ENCODE measurements around the gene SRPK2. TPM values are rescaled to one million over a fixed set of nuclear protein-coding genes. Genes with fewer than 3 reads are reported as not detected.

The SRPK2 gene
- total RNA-seq, 2 donors from 2014 or later, result 60.3 to 76.2 TPM

- peaks cover 42% of the 10 kb centered on the region for H3K36me3 Mint-ChIP-seq (ENCODE audit: low read depth)
- Histone ChIP-seq H3K27ac (ENCODE audit: low read depth, low read length) (no peak overlapping the region), H3K9ac (ENCODE audit: extremely low read depth, low read length, poor library complexity, severe bottlenecking) (no peak overlapping the region), H3K36me3 (ENCODE audit: control insufficient read depth, insufficient read depth, low read length) (peaks cover 55% of the 10 kb centered on the region), H3K27me3 (ENCODE audit: control insufficient read depth, insufficient read depth, low read length, poor library complexity, severe bottlenecking) (no peaks in the 10 kb centered on the region), H3K4me1 (ENCODE audit: control insufficient read depth, insufficient read depth, low read length) (no peaks in the 10 kb centered on the region), H3K9me3 (ENCODE audit: control insufficient read depth, low read length) (no peaks in the 10 kb centered on the region), H3K4me3 (ENCODE audit: low read length) (no peak overlapping the region)
- H3K4me1 Mint-ChIP-seq, result peaks cover 6% of the 10 kb centered on the region
- 78 to 83% methylated on average over 2 to 6 of the region's 6 CpGs for WGBS, 2 experiments (ENCODE audit: insufficient coverage in 1 of 2, insufficient read length in 1 of 2)
- H3K27me3 Mint-ChIP-seq (ENCODE audit: insufficient read depth), result no peaks in the 10 kb centered on the region
- H3K27ac Mint-ChIP-seq, result no peak overlapping the region
- H3K4me3 Mint-ChIP-seq, result no peak overlapping the region
- DNase-seq, result peak; percentile 76
- TF ChIP-seq CTCF (conservative IDR thresholded peaks at IDR 0.05), result peak; percentile 75
- no peaks in the 10 kb centered on the region for H3K9me3 Mint-ChIP-seq
Measured at GRCh38 chr7:105141068-105141467, 247.7 kb downstream of the SRPK2 start.

- peaks cover 6% of the 10 kb centered on the region for H3K4me1 Mint-ChIP-seq
Measured at GRCh38 chr7:105139381-105139780, 249.3 kb downstream of the SRPK2 start.

GRCh38 chr7:105137898-105138297 is 250.8 kb downstream of the SRPK2 start:
- no peak overlapping the region for H3K27ac Mint-ChIP-seq
- no peak for DNase-seq
- H3K36me3 Mint-ChIP-seq (ENCODE audit: low read depth), result peaks cover 34% of the 10 kb centered on the region
- peaks cover 3% of the 10 kb centered on the region for H3K4me1 Mint-ChIP-seq
- Histone ChIP-seq H3K4me3 (ENCODE audit: low read length) (no peak overlapping the region), H3K27me3 (ENCODE audit: control insufficient read depth, insufficient read depth, low read length, poor library complexity, severe bottlenecking) (no peaks in the 10 kb centered on the region), H3K4me1 (ENCODE audit: control insufficient read depth, insufficient read depth, low read length) (no peaks in the 10 kb centered on the region), H3K9ac (ENCODE audit: extremely low read depth, low read length, poor library complexity, severe bottlenecking) (no peak overlapping the region), H3K9me3 (ENCODE audit: control insufficient read depth, low read length) (no peaks in the 10 kb centered on the region), H3K36me3 (ENCODE audit: control insufficient read depth, insufficient read depth, low read length) (peaks cover 42% of the 10 kb centered on the region), H3K27ac (ENCODE audit: low read depth, low read length) (no peak overlapping the region)
- H3K4me3 Mint-ChIP-seq, result no peak overlapping the region
- H3K9me3 Mint-ChIP-seq, result no peaks in the 10 kb centered on the region
- H3K27me3 Mint-ChIP-seq (ENCODE audit: insufficient read depth), result no peaks in the 10 kb centered on the region
- WGBS, 2 experiments (ENCODE audit: insufficient coverage in 1 of 2, insufficient read length in 1 of 2), result 96 to 100% methylated on average over 1 to 4 of the region's 4 CpGs
- TF ChIP-seq CTCF (conservative IDR thresholded peaks at IDR 0.05), result no peak

More at GRCh38 chr7:105139381-105139780, 249.3 kb downstream of the SRPK2 start:
- H3K36me3 ChIP-seq (ENCODE audit: control insufficient read depth, insufficient read depth, low read length), result peaks cover 47% of the 10 kb centered on the region
- Mint-ChIP-seq H3K27ac (no peak overlapping the region), H3K4me3 (no peak overlapping the region), H3K9me3 (no peaks in the 10 kb centered on the region), H3K36me3 (ENCODE audit: low read depth) (peaks cover 37% of the 10 kb centered on the region), H3K27me3 (ENCODE audit: insufficient read depth) (no peaks in the 10 kb centered on the region)
- no peak overlapping the region for H3K4me3 ChIP-seq (ENCODE audit: low read length)
- no peaks in the 10 kb centered on the region for H3K4me1 ChIP-seq (ENCODE audit: control insufficient read depth, insufficient read depth, low read length)
- no peak overlapping the region for H3K9ac ChIP-seq (ENCODE audit: extremely low read depth, low read length, poor library complexity, severe bottlenecking)
- H3K27ac ChIP-seq (ENCODE audit: low read depth, low read length), result no peak overlapping the region
- DNase-seq, result no peak
- TF ChIP-seq CTCF (conservative IDR thresholded peaks at IDR 0.05), result no peak
- H3K27me3 ChIP-seq (ENCODE audit: control insufficient read depth, insufficient read depth, low read length, poor library complexity, severe bottlenecking), result no peaks in the 10 kb centered on the region
- H3K9me3 ChIP-seq (ENCODE audit: control insufficient read depth, low read length), result no peaks in the 10 kb centered on the region
